HFF-Myc (cell line): ENCODE data around the gene FEN1.

Experiments
- DNase-seq: peaks from one replicate; pipeline ENCODE4 v3.0.0-alpha.2; 2011; ENCODE audit warnings: low read depth; ENCODE audit errors: extremely low read depth
- H3K4me3 ChIP-seq: replicated peaks from 2 replicates; pipeline ENCODE4 v1.5.1; 2011; ENCODE audit warnings: low read depth, mild to moderate bottlenecking, control low read depth, low read length
- CTCF ChIP-seq: IDR thresholded peaks from 2 replicates; pipeline ENCODE4 v1.5.1; 2012; ENCODE audit warnings: mild to moderate bottlenecking, low read depth, low read length, control low read depth; ENCODE audit errors: missing control alignments

The FEN1 gene

DNA sequence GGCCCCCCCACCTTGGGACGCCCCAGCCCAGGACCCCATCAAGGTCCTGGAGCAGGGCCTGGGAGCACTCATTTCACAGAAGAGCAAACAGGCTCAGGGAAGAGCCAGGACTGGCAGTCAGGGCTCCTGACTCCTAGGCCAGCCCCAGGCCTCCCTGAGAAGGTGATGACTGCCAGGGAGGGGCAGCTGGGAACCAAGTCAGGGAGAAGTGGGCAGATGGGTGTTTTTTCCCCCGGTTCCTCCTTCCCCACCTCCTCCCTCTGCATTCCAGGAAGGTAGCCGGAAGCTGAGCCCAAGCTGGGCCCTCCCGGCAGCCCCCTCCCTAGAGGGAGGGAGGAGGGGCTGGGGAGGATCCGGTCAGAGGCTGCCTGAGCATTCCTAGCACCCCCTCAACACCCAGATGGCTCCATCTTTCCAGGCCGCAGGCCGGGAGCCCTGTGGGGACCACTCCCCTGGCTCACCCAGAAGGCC is 20.7 kb upstream of the FEN1 start:
- no peak for TF ChIP-seq CTCF
- no peak for DNase-seq
- no peak overlapping the region for H3K4me3 ChIP-seq

GRCh38 chr11:61773356-61773755 is 19.4 kb upstream of the FEN1 start:
- H3K4me3 ChIP-seq = no peak overlapping the region
- no peak for DNase-seq
- TF ChIP-seq CTCF = no peak

- DNase-seq = no peak
- TF ChIP-seq CTCF = no peak
- no peak overlapping the region for H3K4me3 ChIP-seq
Measured at GRCh38 chr11:61773809-61774208, 18.9 kb upstream of the FEN1 start.

- no peak for TF ChIP-seq CTCF
- H3K4me3 ChIP-seq = no peak overlapping the region
- no peak for DNase-seq
Measured at GRCh38 chr11:61774411-61774810, 18.3 kb upstream of the FEN1 start.

DNA sequence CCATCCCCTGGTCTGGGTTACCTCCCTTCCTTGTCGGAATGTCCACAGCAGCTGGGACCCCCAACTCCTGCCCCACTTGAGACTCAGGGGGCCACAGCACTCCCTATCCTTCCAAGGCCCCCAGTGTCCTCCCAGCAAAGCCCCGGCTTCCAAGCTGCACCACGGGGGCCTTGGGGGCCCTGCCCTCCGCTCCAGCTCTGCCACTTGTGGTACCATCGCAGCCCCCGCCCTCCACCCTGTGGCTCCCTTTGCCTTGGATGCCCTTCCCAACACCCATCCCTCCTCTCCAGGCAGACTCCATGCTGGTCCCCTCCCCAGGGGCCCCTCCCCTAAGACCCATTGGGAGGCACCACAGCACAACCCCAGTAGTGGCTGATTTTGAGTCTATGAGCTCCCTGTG is 17.6 kb upstream of the FEN1 start:
- no peak overlapping the region for H3K4me3 ChIP-seq
- DNase-seq = no peak
- no peak for TF ChIP-seq CTCF

DNA sequence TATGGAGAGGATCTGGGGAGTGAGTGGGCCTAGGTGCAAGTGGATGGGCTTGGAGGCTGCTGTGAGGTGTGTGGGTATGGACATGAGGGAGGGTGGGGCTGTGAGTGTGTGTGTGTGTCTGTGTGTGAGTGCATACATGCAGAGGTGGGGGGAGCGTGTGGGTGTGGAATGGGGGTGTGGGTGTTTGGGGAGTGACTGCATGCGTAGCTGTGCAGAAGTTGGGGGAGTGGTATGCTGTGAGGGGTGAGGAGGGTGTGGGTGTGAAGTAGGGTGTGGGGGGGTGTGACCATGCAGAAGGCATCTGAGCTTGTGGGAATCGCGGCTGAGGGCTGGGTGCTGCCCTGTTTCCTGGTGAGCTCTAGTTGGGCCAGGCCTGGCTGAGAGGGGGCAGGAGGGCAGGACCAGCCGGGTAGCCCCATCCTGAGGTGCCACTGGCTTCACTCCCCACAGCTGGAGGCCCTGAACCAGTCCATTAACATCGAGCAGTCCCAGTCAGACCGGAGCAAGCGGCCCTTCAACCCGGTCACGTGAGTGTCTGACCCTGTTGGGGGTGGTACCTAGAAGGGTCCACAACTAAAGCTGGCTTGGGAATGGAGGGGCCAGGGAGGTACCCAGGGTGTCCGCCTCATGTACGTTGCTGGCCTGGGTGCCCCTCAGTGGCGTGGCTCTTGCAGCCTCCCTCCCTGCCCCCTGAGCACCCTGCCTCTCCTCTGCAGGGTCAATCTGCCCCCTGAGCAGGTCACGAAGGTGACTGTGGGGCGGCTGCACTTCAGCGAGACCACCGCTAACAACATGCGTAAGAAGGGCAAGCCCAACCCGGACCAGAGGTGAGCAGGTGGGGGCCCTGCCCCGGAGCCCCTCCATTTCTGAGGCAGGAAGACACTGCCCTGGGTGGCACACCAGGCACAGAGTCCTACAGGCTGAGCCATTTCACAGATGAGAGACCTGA is 16.8 kb upstream of the FEN1 start:
- DNase-seq = no peak
- no peak overlapping the region for H3K4me3 ChIP-seq
- TF ChIP-seq CTCF = no peak
